ENCODE results near the gene GABPA.
"Not testable (repeated sequence)": the region's sequence is repeated elsewhere in the genome, so short reads cannot be mapped to it uniquely, and the experiment has no call there.

GABPA gene

GRCh38 chr21:25734904-25735645 is at the start of gene GABPA, which contains the start of gene ATP5PF:
GABPA (plus strand) TSS chr21:25734972; CDS start chr21:25741599, 6,627 bp downstream.
ATP5PF (minus strand) TSS chr21:25734904; CDS start chr21:25729794, 5,110 bp downstream.
- peak; percentile 87 to 99 (median 95) for DNase-seq

- no peak for DNase-seq
Observed at GRCh38 chr21:25687787-25688186, 47.0 kb upstream of the GABPA start.

GRCh38 chr21:25688275-25689155 is 46.3 kb upstream of the GABPA start:
- no peak for DNase-seq

- no peak for DNase-seq
Observed at GRCh38 chr21:25689226-25689625, 45.5 kb upstream of the GABPA start.

- no peak for DNase-seq
Observed at GRCh38 chr21:25691976-25692375, 42.8 kb upstream of the GABPA start.

GRCh38 chr21:25695461-25695860 is 39.3 kb upstream of the GABPA start:
- not testable (repeated sequence) for DNase-seq

- DNase-seq: no peak
Observed at GRCh38 chr21:25700741-25701140, 34.0 kb upstream of the GABPA start.

- DNase-seq: no peak
Observed at GRCh38 chr21:25701529-25701928, 33.2 kb upstream of the GABPA start.

- peak in 14 of 58 donors; percentile 1 to 60 (median 6) for DNase-seq
Observed at GRCh38 chr21:25708467-25709065, 26.2 kb upstream of the GABPA start.

- no peak for DNase-seq
Observed at GRCh38 chr21:25709684-25710265, 25.0 kb upstream of the GABPA start.

- DNase-seq: no peak
Observed at GRCh38 chr21:25710550-25710949, 24.2 kb upstream of the GABPA start.

GRCh38 chr21:25714066-25714465 is 20.7 kb upstream of the GABPA start:
- not testable (repeated sequence) for DNase-seq

GRCh38 chr21:25717491-25718147 is 17.2 kb upstream of the GABPA start:
- no peak for DNase-seq

- DNase-seq: no peak
Observed at GRCh38 chr21:25721987-25722386, 12.8 kb upstream of the GABPA start.

GRCh38 chr21:25722631-25723030 is 12.1 kb upstream of the GABPA start:
- no peak for DNase-seq

- DNase-seq: no peak
Observed at GRCh38 chr21:25732091-25732760, 2.5 kb upstream of the GABPA start.

GRCh38 chr21:25733859-25734653 is 716 bp upstream of the GABPA start:
- DNase-seq: peak in 3 of 58 donors; percentile 19 to 60 (median 49)

- DNase-seq: no peak
Observed at GRCh38 chr21:25734654-25734903, 193 bp upstream of the GABPA start.

Measured in anterior cingulate cortex (tissue), 58 donors.